Caco-2 (cell line): Measurements from ENCODE around the gene BTBD9. TPM values are rescaled to one million over a fixed set of nuclear protein-coding genes. Genes with fewer than 3 reads are reported as not detected.

Experiments used
- BruUV-seq: library from RNA; stranded (reverse); fragments of 400-500 nt; replicated peaks from 2 replicates; lab custom pipeline; 2021; lab: Mats Ljungman, UMichigan
- CTCF ChIA-PET: fragments of 300-600 bp; sonication (Branson Sonifier 250); formaldehyde crosslinking; loops from one replicate; lab custom pipeline; 2022; ENCODE audit warnings: antibody characterized with exemption; lab: Charles Lee
- POLR2A ChIA-PET: fragments of 300-600 bp; sonication (Branson Sonifier 250); formaldehyde crosslinking; loops from one replicate; lab custom pipeline; 2022; ENCODE audit warnings: antibody characterized with exemption; lab: Charles Lee
- DNase-seq, 2 experiments: peaks; one replicate each; pipeline versions ENCODE4 v3.0.0 to v3.0.0-alpha.2; 2020 to 2022
- H3K27me3 ChIP-seq: replicated peaks from 2 replicates; pipeline ENCODE4 v1.6.0; 2011; ENCODE audit warnings: low read length; ENCODE audit not compliant: control insufficient read depth, insufficient read depth
- H3K36me3 ChIP-seq: 2 replicates; pipeline ENCODE4 v1.5.1; 2011; ENCODE audit warnings: low read length; ENCODE audit not compliant: control insufficient read depth, insufficient read depth
- H3K4me1 ChIP-seq: fragments of 250-450 bp; sonication (Bioruptor Pico); 2 replicates; pipeline ENCODE4 v1.5.1; 2020; ENCODE audit warnings: mild to moderate bottlenecking
- H3K4me3 ChIP-seq: 2 replicates; pipeline ENCODE4 v1.5.1; 2011; ENCODE audit warnings: low read depth, mild to moderate bottlenecking, control low read depth, low read length
- H3K9me3 ChIP-seq: fragments of 250-450 bp; sonication (Bioruptor Pico); 2 replicates; pipeline ENCODE4 v1.5.1; 2020; ENCODE audit warnings: mild to moderate bottlenecking, moderate library complexity
- H3K27ac Mint-ChIP-seq: one replicate; pipeline ENCODE4 v1.8.0; 2022; ENCODE audit warnings: mixed read lengths; ENCODE audit not compliant: unreplicated experiment
- H3K27me3 Mint-ChIP-seq: one replicate; pipeline ENCODE4 v1.8.0; 2022; ENCODE audit warnings: mixed read lengths; ENCODE audit not compliant: insufficient read depth, unreplicated experiment
- H3K36me3 Mint-ChIP-seq: one replicate; pipeline ENCODE4 v1.8.0; 2022; ENCODE audit warnings: mild to moderate bottlenecking, mixed read lengths; ENCODE audit not compliant: insufficient read depth, unreplicated experiment
- H3K4me1 Mint-ChIP-seq: one replicate; pipeline ENCODE4 v1.8.0; 2022; ENCODE audit warnings: low read depth, mixed read lengths; ENCODE audit not compliant: unreplicated experiment
- H3K4me3 Mint-ChIP-seq: one replicate; pipeline ENCODE4 v1.8.0; 2022; ENCODE audit warnings: mild to moderate bottlenecking, moderate library complexity, mixed read lengths; ENCODE audit not compliant: unreplicated experiment
- H3K9me3 Mint-ChIP-seq: one replicate; pipeline ENCODE4 v1.8.0; 2022; ENCODE audit warnings: mixed read lengths; ENCODE audit not compliant: unreplicated experiment
- intact Hi-C: fragments of 100-400 bp; cut with micrococcal nuclease; formaldehyde crosslinking; loops from one replicate; pipeline ENCODE4 v1.10.0; 2022; ENCODE audit not compliant: unreplicated experiment
- total RNA-seq: library from RNA; stranded (reverse); gene quantifications from 2 replicates; pipeline ENCODE4 v1.2.3, GENCODE V29; 2022
- TF ChIP-seq, protein P1 (sequence below), 2 experiments: fragments of 200-600 bp in 1 of 2; IDR thresholded peaks; 1 replicate in 1 of 2; 2 replicates in 1 of 2; pipeline versions ENCODE4 v1.5.1 to v1.8.0; 2011 to 2022; ENCODE audit warnings: antibody characterized with exemption in 1 of 2, control low read depth in 1 of 2, inconsistent platforms in 1 of 2, low read depth in 1 of 2, low read length in 1 of 2, mild to moderate bottlenecking in 1 of 2, moderate library complexity in 1 of 2; ENCODE audit not compliant: insufficient read depth in 1 of 2, severe bottlenecking in 1 of 2, unreplicated experiment in 1 of 2

BTBD9 gene
- total RNA-seq, 1 experiment from 2014 or later: 19.6 TPM

DNA sequence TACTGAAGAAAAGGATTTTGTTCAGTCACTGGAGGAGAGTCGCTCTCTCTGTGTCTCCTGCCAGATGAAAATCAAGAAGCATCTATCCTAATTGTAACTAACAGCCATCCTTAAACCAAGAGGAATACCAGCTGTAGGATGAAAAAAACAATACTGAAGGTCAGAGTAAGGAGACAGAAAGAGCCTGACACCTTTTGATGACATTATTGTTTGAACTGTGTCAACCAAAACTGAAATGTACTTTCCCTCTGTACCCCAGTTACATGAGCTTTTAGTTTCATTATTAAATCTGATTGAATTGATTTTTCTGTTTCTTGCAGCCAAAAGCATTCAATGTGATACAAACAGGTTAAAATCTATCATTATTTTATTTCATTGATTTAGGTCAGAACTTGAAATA lies 17.2 kb upstream of the BTBD9 start:
- H3K27ac Mint-ChIP-seq: no peak overlapping the region
- no peaks in the 10 kb centered on the region for H3K27me3 Mint-ChIP-seq
- H3K4me1 Mint-ChIP-seq: no peaks in the 10 kb centered on the region
- TF ChIP-seq, protein P1, sequence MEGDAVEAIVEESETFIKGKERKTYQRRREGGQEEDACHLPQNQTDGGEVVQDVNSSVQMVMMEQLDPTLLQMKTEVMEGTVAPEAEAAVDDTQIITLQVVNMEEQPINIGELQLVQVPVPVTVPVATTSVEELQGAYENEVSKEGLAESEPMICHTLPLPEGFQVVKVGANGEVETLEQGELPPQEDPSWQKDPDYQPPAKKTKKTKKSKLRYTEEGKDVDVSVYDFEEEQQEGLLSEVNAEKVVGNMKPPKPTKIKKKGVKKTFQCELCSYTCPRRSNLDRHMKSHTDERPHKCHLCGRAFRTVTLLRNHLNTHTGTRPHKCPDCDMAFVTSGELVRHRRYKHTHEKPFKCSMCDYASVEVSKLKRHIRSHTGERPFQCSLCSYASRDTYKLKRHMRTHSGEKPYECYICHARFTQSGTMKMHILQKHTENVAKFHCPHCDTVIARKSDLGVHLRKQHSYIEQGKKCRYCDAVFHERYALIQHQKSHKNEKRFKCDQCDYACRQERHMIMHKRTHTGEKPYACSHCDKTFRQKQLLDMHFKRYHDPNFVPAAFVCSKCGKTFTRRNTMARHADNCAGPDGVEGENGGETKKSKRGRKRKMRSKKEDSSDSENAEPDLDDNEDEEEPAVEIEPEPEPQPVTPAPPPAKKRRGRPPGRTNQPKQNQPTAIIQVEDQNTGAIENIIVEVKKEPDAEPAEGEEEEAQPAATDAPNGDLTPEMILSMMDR (IDR thresholded peaks at IDR 0.05; ENCODE audit: insufficient read depth in 1 of 2, low read depth in 1 of 2, low read length in 1 of 2, severe bottlenecking in 1 of 2, unreplicated experiment in 1 of 2): no peak
- no peak for DNase-seq
- no peak overlapping the region for H3K4me3 Mint-ChIP-seq
- Histone ChIP-seq H3K4me1 (no peaks in the 10 kb centered on the region), H3K9me3 (no peaks in the 10 kb centered on the region), H3K4me3 (no peak overlapping the region), H3K36me3 (no peaks in the 10 kb centered on the region), H3K27me3 (no peaks in the 10 kb centered on the region)
- peaks cover 9% of the 10 kb centered on the region for H3K36me3 Mint-ChIP-seq
- intact Hi-C loops: no loop called here
- H3K9me3 Mint-ChIP-seq: peaks cover 8% of the 10 kb centered on the region
- no TSS peak for BruUV-seq
- CTCF ChIA-PET: interaction anchor here (0.6 kb wide), 1 partner anchor 292 kb away, joined by 6 read pairs; no protein-coding TSS in a partner anchor
- POLR2A ChIA-PET: interaction anchor here (0.7 kb wide), 1 partner anchor 8 kb away, joined by 4 read pairs; no protein-coding TSS in a partner anchor

DNA sequence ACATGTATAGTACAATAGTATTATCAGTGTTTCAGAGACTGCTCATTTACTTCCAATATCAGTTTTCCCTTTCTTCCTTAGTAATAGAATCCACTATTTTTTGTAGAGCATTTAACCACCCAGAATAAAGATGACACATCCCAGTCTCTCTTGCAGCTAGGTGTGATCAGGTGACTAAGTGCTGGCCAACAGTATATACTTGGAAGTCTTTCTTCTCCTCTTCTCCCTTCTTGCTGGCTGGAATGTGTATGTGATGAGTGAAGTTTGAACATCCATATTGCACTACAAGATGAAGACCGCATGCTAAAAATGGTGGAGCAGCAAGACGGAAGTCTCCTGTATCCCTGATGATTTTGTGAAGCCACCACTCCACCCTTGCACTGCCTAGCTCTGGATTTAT lies 14.5 kb upstream of the BTBD9 start:
- no peak overlapping the region for H3K4me3 ChIP-seq
- ChIA-PET POLR2A (no interaction called here), CTCF (no interaction called here)
- TF ChIP-seq, protein P1 (IDR thresholded peaks at IDR 0.05; ENCODE audit: insufficient read depth in 1 of 2, low read depth in 1 of 2, low read length in 1 of 2, severe bottlenecking in 1 of 2, unreplicated experiment in 1 of 2): no peak
- H3K36me3 ChIP-seq: no peaks in the 10 kb centered on the region
- H3K27me3 Mint-ChIP-seq: no peaks in the 10 kb centered on the region
- no TSS peak for BruUV-seq
- DNase-seq: no peak
- H3K4me1 ChIP-seq: no peaks in the 10 kb centered on the region
- intact Hi-C loops: no loop called here
- H3K4me1 Mint-ChIP-seq: no peaks in the 10 kb centered on the region
- no peaks in the 10 kb centered on the region for H3K27me3 ChIP-seq
- peaks cover 6% of the 10 kb centered on the region; the same call in 1 of the 2 replicates for H3K9me3 ChIP-seq
- H3K36me3 Mint-ChIP-seq: peaks cover 9% of the 10 kb centered on the region
- H3K4me3 Mint-ChIP-seq: no peak overlapping the region
- H3K27ac Mint-ChIP-seq: no peak overlapping the region
- peaks cover 8% of the 10 kb centered on the region for H3K9me3 Mint-ChIP-seq

DNA sequence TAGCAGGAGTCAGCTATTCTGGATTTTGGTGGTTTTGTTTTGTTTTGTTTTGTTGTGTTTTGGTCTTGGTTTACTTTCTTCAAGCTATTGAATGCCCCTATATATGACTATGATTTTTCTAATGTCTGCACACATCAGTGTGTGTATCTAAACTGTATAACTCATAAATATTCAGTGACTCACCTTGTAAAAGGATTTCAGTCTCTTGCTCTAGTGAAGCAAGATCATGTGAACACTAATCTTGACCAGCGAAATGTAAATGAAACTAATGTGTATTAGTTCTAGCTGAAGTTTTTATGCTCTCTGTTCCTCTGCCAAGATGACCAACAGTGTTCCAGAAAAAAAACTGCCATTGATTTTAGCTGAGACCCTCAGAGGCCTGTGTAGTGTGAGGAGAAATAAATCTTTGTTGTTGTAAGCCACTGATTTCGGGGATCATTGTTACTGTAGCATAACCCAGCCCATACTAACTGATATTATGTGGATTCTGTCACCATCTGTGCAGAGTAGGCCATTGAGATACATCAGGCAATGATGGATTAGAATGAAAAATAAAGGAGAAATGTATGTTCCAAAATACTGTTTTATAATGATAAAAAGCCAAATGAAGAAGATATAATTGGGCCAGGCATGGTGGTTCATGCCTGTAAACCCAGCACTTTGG lies 11.5 kb upstream of the BTBD9 start:
- BruUV-seq: no TSS peak
- POLR2A ChIA-PET: no interaction called here
- H3K27ac Mint-ChIP-seq: no peak overlapping the region

More for the DNA sequence above, 11.5 kb upstream of the BTBD9 start:
- Histone ChIP-seq H3K4me3 (no peak overlapping the region), H3K4me1 (no peaks in the 10 kb centered on the region), H3K27me3 (no peaks in the 10 kb centered on the region), H3K36me3 (no peaks in the 10 kb centered on the region), H3K9me3 (peaks cover 6% of the 10 kb centered on the region; the same call in 1 of the 2 replicates)
- Mint-ChIP-seq H3K36me3 (peaks cover 9% of the 10 kb centered on the region), H3K9me3 (peaks cover 8% of the 10 kb centered on the region), H3K4me1 (peaks cover 5% of the 10 kb centered on the region), H3K4me3 (no peak overlapping the region), H3K27me3 (no peaks in the 10 kb centered on the region)
- CTCF ChIA-PET: interaction anchor here (0.6 kb wide), 1 partner anchor 12 kb away, joined by 4 read pairs; no protein-coding TSS in a partner anchor
- intact Hi-C loops: no loop called here
- TF ChIP-seq, protein P1 (IDR thresholded peaks at IDR 0.05; ENCODE audit: insufficient read depth in 1 of 2, low read depth in 1 of 2, low read length in 1 of 2, severe bottlenecking in 1 of 2, unreplicated experiment in 1 of 2): no peak
- no peak for DNase-seq
